ENCODE results near the gene MATK.
A peak's percentile ranks its signal among the peaks of the same experiment; 100 is the strongest.
"Not testable (repeated sequence)": the region's sequence is repeated elsewhere in the genome, so short reads cannot be mapped to it uniquely, and the experiment has no call there.

The MATK gene

DNA sequence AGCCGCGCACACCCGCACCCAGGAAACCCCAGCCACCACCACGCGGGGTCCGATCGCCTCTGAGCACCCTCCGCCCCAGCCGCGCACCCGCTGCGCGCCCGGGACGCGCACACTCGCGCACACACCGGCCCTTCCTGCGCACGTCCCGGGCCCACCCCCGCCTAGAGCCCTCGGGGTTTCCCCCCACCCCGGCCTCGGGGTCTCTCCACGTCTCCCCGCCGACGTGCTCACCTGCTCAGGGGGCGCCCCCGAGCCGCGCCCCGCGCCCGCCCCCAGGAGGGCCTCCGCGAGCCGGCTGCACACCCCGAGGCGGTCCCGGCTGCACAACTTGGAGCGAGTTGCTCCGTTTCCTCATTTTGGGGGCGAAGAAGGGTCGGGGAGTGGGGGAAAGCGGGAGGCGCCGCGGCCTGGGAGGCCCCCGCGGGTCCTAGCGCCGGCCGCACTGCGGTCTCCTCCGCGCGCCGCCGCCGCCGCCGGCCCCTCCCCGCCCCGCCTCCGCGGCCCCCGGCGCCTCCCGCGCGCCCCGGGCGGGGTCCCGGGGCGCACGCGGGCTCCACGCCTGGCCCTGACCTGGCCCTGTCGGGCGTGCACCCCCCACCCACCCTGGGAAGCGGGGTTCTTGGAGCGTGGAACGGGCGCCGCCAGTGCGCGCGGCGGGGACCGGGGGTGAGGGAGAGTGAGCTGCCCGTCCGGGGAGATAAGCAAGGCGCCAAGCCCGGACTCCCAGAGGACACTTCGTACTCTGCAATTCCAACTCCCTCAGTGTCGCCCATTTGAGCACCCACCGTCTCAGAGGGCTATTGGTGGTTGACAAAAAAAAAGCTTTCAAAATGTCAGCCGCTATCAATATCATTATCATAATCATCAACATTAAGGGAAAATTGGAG, at the start of gene MATK:
TSS of gene MATK (minus strand) at position 444 of the 887 bp plus-strand sequence. CDS start 1,246 bp downstream, outside the sequence.
- DNase-seq: no peak

DNA sequence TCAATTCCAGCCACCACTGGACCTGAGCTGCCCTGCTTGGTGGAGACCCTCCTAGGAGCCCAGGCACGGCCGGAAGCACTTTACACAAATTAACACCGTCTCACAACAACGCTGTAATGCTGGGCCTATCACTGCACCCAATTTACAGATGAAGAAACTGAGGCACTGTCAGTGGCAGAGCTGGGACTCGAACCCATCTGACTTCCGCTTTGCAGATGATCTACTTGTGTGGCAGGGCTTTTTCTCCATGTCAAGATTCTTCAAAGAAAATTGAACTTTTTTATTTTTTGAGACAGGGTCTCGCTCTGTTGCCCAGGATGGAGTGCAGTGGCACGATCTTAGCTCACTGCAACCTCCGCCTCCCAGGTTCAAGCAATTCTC, 48.9 kb upstream of the MATK start:
- DNase-seq: no peak

- no peak for DNase-seq
Measured at GRCh38 chr19:3834349-3835054, 48.3 kb upstream of the MATK start.

DNA sequence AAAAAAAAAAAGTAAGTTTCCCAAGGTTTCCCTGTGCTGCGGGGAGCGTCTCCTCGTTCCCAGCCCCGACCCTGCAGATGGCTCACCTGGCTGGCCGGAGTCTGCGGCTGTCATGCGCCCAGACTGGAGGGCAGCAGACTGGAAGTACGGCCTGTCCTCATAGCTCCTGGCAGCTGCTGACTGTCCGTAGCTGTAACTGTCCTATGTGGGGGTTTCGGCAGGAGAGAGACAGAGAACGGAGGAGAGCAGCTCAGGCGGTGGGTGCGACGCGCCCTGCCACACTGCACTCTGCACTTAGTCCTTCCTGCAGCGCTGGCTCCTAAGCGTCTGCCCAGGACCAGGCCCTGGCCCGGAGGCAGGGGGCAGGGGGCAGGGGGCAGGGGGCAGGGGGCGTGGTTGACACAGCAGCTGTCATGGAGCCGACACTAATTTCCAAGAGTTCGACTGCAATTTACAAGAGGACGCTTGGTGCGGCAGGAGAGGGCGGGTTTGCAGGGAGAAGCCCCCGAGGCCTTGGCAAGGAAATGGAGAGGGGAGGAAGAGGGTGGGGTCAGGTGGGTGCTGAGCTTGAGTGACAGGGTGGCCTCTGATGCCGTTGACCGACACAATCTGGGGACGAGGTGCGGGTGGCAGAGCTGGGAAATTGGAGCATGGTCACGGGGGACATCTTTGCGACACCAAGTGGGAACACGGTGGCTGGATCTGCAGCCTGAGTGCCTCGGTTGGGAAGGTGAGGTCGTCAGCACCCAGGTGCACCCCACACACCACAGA, 47.6 kb upstream of the MATK start:
- no peak for DNase-seq

DNA sequence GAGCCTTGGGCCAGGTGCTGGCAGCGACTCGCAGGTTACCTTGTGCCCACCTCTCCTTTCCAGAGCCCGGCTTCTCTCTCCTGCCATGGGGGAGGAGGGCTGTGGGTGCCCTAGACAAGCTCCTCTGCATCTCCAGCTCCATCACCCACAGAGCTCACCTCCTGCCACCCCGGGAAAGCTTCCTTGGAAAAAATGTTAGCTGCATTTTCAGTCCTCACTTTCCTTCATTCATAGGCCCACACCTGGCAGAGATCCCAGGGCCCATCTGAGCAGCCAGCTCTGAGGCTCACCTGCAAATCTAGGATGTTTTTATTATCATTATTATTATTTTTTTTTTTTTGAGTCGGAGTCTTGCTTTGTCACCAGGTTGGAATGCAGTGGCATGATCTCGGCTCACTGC, 45.8 kb upstream of the MATK start:
- DNase-seq: no peak

DNA sequence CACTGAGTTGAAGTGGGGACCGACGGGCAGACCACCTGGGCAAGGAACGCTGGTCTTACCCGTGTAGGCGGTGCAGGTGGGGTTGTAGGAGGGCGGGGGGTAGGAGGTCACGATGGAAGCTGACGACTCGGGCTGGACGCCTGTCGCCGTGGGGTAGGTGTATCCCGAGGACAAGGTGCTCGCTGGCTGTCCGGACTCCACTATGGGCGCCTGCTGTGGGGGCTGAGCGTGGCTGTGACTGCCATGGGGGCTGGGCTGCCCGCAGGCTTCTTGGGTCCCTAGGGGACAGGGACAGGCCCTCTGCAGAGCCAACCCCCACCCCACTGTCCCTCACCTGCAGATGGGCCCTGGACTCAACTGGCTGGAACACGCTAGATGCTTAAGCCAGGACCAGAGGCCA, 45.4 kb upstream of the MATK start:
- no peak for DNase-seq

DNA sequence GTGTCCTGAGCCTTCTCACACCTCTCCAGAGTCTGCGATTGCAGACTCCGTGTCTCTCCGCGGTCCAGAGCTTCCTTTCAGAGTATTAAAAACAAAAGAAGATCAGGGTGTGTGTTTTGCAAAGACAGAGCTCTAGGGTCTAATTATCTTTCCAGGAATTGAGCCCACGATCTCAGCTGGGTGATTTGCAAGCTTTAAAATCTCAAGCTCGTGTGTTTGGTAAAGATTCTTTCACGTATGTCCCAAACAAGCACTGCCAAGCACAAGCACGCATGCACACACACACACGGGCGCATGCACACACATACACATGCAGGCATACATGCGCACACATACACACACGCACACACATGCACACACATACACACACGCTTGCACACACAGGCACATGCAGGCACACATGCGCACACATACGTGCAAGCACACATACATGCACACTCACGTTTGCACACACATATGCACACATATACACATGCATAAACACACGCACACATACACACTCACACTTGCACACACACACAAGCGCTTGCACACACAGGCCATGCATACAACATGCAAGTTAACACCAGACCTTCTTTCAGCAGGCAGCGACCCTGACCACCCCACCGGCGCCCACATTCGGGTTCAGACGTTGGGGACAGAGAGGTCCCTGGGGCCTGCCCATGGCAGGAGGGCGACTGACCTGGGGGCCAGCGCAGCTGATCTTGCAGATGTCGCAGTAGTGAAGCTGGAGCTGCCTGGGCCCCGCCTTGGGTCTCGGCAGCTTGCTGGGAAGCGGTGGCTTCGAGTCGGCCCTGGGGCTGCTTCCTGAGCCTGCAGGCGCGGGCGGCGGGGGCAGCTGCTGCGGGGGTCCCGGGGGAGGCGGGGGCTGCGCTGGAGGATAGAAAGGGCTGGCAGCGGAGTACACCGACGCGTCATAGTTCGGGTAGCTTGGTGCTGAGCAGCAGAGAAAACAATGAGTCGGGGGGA, 44.7 kb upstream of the MATK start:
- DNase-seq: no peak

- DNase-seq: no peak
Measured at GRCh38 chr19:3827306-3827705, 41.1 kb upstream of the MATK start.

DNA sequence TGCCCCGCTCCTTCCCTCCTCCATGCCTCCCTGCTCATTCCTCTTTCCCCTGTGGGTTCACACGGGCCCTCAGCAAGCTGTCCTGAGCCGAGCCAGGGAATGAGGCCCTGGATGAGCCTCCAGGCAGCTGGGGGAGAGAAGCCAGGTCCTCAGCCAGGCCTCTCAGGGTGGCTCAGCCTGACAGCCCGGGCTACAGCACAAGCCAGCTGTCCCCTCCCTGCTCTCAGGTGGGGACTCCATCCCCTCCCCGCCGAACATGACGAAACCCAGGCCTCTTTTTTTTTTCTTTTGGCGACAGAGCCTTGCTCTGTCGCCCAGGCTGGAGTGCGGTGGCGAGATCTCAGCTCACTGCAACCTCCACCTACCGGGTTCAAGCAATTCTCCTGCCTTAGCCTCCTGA, 40.0 kb upstream of the MATK start:
- no peak for DNase-seq

GRCh38 chr19:3825286-3825956, 39.2 kb upstream of the MATK start:
- DNase-seq: no peak

- DNase-seq: no peak
Measured at GRCh38 chr19:3823350-3823713, 37.2 kb upstream of the MATK start.

DNA sequence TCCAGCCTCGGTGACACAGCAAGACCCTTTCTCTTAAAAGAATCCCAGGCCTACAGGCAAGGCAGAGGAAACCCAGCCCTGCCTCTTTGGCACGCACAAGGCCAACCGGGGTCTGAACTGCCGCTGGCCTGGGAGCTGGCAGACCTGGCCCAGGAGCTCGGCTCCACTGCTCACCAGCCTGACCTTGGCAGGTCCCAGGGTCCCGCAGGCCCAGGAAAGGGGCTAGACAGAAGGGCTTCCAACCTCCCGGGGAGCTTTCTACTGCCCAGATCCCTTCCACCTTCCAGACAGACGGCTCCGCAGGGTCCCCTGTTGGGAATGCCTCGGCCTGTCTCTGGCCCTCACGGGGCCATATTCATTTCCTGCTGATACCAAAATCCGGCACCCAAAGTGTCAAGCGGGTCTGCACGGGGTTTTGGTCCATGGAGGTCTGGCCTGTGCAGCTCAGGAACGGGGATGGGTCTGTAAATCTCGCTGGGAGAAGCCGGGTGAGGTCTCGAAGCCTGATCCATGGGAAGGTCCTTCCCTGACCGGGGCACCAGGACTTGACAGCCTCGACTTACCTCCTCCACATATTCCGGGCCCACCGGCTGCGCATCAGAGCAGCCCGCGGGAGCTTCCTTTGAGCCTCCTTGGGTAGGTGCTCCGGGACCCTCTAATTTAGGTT, 36.6 kb upstream of the MATK start:
- DNase-seq: no peak

DNA sequence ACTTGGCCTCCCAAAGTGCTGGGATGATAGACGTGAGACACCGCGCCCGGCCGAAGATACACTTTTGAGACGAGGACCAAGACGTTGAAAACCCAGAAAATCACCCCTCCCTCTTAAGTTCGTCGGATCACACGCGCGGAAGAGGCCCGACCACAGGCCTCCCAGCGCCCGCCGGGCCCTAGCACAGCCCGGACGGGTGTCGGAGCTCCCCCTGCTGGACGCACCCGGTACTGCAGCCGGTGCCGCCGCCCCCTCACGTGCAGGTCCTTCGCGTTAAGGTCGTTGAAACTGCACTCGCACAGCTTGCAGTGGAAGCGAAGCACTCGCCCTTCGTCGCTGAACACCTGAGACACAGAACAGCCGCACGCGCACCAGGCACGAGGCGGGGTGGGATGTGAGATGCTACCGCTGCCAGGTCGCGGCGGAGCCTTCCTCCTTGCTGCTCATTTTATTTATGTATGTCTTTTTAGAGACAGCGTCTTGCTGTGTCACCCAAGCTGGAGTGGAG, 35.7 kb upstream of the MATK start:
- DNase-seq: peak; percentile 33

DNA sequence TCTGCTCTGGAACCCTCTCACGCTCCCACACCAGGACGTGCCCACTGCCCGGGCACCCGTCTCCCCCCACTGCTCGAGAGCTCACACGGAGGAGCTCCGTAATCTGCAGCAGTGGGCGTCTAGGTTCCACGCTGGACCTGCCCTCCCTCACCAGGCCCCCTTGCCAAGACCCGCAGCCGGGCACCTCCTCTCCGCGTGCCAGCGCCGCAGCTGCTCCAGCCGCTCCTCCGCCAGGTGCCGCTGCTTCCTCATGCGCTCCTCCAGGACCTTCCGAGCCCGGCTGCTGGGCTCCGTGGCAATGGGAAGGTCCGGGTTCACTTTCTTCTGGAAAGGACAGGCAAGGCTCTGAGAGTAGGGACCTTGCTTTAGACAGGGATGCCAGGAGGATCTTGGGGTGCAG, 35.0 kb upstream of the MATK start:
- DNase-seq: no peak

DNA sequence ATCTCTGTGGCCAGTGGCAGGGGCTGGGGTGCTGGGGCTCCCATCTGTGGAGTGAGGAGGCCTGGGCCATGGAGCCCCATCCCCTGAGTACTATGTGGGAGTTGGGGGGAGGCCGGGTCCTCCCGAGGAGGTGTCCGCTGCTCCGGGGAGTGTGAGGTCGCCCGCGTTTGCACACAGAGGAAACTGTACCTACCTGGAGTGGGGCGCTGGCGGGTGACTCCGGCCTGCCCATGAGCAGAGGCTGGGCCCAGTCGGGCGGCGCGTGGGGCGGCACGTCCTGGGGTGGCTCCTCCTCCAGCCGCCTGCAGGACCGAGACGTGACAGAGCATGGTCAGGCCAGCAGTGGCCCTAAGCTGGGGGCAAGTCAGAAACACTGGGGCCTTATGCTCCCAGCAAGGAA, 33.8 kb upstream of the MATK start:
- no peak for DNase-seq

DNA sequence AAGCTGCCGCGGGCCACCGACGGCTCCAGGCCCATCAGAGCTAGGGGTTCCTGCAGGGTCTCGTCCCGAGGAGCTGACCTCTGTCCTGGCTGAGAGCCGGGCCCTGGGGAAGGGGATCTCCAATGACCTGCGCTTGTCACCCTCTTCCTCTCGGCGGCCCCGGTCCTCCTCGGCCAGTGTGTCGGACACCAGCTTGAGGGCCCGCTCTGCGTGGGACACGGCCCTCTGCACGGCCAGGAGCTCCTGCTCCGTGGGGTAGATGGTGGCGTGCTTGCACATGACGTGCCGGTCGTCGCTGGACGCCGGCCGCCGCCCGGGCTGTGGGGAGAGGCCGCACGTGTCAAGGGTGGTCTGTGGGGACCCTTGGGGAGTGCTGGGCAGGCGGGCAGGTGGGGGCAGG, 32.7 kb upstream of the MATK start:
- no peak for DNase-seq

DNA sequence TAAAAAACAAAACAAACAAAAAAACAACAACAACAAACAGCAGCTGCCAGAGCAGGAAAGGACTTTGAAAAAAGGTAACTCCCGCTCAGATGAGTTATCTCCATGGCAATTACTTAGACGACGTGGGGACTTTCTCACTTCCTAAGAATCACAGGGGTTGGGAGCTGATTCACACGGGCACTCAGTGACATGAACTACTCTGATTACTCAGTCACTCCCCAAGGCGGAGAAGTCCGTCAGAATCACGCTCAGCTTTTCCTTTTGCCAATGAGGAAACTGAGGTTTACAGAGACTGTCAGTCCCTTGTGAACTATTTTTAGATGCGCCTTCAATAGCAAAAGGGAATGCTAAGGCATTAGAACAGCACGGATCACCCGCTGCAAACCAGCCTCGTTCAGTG, 32.3 kb upstream of the MATK start:
- DNase-seq: peak; percentile 45

DNA sequence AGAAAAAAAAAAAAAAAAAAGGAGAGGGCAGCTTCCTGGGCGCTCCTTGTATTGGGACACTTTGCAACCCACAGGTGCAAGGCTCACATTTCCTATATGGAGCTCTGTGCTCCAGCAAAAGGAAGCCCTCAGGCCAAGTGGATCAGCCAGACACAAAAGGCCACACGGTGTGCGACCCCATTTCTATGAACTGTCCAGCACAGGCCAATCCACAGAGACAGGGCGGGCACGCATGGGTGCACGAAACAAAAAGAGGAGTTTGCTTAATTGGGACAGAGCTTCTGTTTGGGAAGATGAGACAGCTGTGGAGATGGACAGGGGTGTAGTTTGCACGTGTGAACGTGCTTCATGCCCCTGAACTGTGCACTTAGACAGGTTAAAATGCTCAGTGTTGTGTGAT, 31.6 kb upstream of the MATK start:
- DNase-seq: no peak

- no peak for DNase-seq
Measured at GRCh38 chr19:3816566-3817218, 30.5 kb upstream of the MATK start.

DNA sequence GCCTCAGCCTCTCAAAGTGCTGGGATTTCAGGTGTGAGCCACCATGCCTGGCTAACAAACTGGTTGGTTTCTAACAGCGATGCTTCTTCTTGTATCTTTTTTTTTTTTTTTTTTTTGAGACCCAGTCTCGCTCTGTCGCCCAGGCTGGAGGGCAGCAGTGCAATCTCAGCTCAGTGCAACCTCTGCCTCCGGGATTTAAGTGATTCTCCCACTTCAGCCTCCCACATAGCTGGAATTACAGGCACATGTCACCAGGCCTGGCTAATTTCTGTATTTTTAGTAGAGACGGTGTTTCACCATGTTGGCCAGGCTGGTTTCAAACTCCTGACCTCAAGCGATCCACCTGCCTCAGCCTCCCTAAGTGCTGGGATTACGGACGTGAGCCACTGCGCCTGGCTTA, 30.0 kb upstream of the MATK start:
- not testable (repeated sequence) for DNase-seq

DNA sequence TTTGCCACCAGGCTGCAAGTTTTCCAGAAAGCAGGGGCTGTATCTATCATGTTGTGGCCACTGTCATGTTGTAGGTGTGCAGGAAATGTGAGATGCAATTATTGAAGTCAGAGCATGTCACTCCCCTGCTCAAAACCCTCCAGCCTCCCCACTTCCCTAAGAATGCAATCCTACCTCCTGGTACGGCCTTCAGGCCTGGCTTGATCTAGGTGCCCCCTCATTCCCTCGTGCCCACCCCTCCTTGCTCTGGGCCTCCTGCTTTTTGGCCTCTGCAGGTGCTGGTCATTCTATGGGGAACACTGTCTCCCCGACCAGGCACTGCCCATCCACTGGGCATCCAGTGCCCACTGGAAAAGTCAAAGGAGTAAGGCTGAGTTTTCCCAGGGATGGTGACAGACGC, 28.5 kb upstream of the MATK start:
- DNase-seq: no peak
